ENCODE results near the gene SLC1A2. TPM values are rescaled to one million over a fixed set of nuclear protein-coding genes. Genes with fewer than 3 reads are reported as not detected.

Gene SLC1A2
- total RNA-seq, 2 experiments from 2014 or later = not detected

GRCh38 chr11:35308157-35308556 lies 111.2 kb downstream of the SLC1A2 start:
- ChIA-PET POLR2A (no interaction called here), CTCF (interaction anchor here (1.4 kb wide), 1 partner anchor 45 kb away, joined by 3 read pairs; no protein-coding TSS in a partner anchor)
- H3K4me1 Mint-ChIP-seq = peaks cover 16% of the 10 kb centered on the region
- peaks cover 3% of the 10 kb centered on the region for H3K9me3 Mint-ChIP-seq
- no peak overlapping the region for H3K27ac Mint-ChIP-seq
- no peak for DNase-seq
- H3K36me3 Mint-ChIP-seq (ENCODE audit: low read depth) = no peaks in the 10 kb centered on the region
- no peak overlapping the region for H3K4me3 Mint-ChIP-seq
- peaks cover 3% of the 10 kb centered on the region for H3K27me3 Mint-ChIP-seq

GRCh38 chr11:35307221-35307621 lies 112.1 kb downstream of the SLC1A2 start:
- Mint-ChIP-seq H3K27ac (no peak overlapping the region), H3K4me1 (peaks cover 14% of the 10 kb centered on the region), H3K36me3 (ENCODE audit: low read depth) (no peaks in the 10 kb centered on the region), H3K27me3 (peaks cover 3% of the 10 kb centered on the region), H3K4me3 (no peak overlapping the region), H3K9me3 (peaks cover 9% of the 10 kb centered on the region)
- ChIA-PET POLR2A (no interaction called here), CTCF (interaction anchor here (1.0 to 4.4 kb wide), 6 partner anchors 9 to 143 kb away, joined by 3 to 26 read pairs (median 4); no protein-coding TSS in a partner anchor)
- DNase-seq = no peak

GRCh38 chr11:35305670-35306382 lies 113.5 kb downstream of the SLC1A2 start:
- DNase-seq = peak; percentile 46
- CTCF ChIA-PET = interaction anchor here (0.8 to 4.4 kb wide), 11 partner anchors 10 to 142 kb away, joined by 3 to 26 read pairs (median 4); no protein-coding TSS in a partner anchor
- no peaks in the 10 kb centered on the region for H3K36me3 Mint-ChIP-seq (ENCODE audit: low read depth)
- peaks cover 14% of the 10 kb centered on the region for H3K4me1 Mint-ChIP-seq
- no peak overlapping the region for H3K4me3 Mint-ChIP-seq
- H3K27ac Mint-ChIP-seq = peak overlapping the region; percentile 47
- POLR2A ChIA-PET = interaction anchor here (0.6 kb wide), 1 partner anchor 377 kb away, joined by 3 read pairs; no protein-coding TSS in a partner anchor
- H3K9me3 Mint-ChIP-seq = peaks cover 9% of the 10 kb centered on the region
- H3K27me3 Mint-ChIP-seq = peaks cover 3% of the 10 kb centered on the region

- no peak overlapping the region for H3K4me3 Mint-ChIP-seq
- no peak overlapping the region for H3K27ac Mint-ChIP-seq
- H3K27me3 Mint-ChIP-seq = peaks cover 3% of the 10 kb centered on the region
- H3K4me1 Mint-ChIP-seq = peaks cover 14% of the 10 kb centered on the region
- DNase-seq = no peak
- ChIA-PET POLR2A (no interaction called here), CTCF (interaction anchor here (0.8 to 4.4 kb wide), 10 partner anchors 9 to 137 kb away, joined by 3 to 26 read pairs (median 4); no protein-coding TSS in a partner anchor)
- H3K36me3 Mint-ChIP-seq (ENCODE audit: low read depth) = no peaks in the 10 kb centered on the region
- H3K9me3 Mint-ChIP-seq = peaks cover 9% of the 10 kb centered on the region
Measured at GRCh38 chr11:35304900-35305460, 114.4 kb downstream of the SLC1A2 start.

GRCh38 chr11:35304386-35304775 lies 115.0 kb downstream of the SLC1A2 start:
- peaks cover 14% of the 10 kb centered on the region for H3K4me1 Mint-ChIP-seq
- no peak overlapping the region for H3K4me3 Mint-ChIP-seq
- no peaks in the 10 kb centered on the region for H3K36me3 Mint-ChIP-seq (ENCODE audit: low read depth)
- ChIA-PET CTCF (interaction anchor here (0.9 to 4.4 kb wide), 5 partner anchors 11 to 136 kb away, joined by 4 to 26 read pairs (median 5); no protein-coding TSS in a partner anchor), POLR2A (no interaction called here)
- peaks cover 9% of the 10 kb centered on the region for H3K9me3 Mint-ChIP-seq
- no peak for DNase-seq
- peaks cover 3% of the 10 kb centered on the region for H3K27me3 Mint-ChIP-seq
- no peak overlapping the region for H3K27ac Mint-ChIP-seq

- DNase-seq = no peak
- H3K4me1 Mint-ChIP-seq = peaks cover 14% of the 10 kb centered on the region
- CTCF ChIA-PET = interaction anchor here (0.9 to 4.4 kb wide), 2 partner anchors 12 to 16 kb away, joined by 4 to 26 read pairs; no protein-coding TSS in a partner anchor
- no peak overlapping the region for H3K27ac Mint-ChIP-seq
- H3K9me3 Mint-ChIP-seq = peaks cover 9% of the 10 kb centered on the region
- H3K36me3 Mint-ChIP-seq (ENCODE audit: low read depth) = no peaks in the 10 kb centered on the region
- POLR2A ChIA-PET = no interaction called here
- no peak overlapping the region for H3K4me3 Mint-ChIP-seq
- H3K27me3 Mint-ChIP-seq = peaks cover 3% of the 10 kb centered on the region
Measured at GRCh38 chr11:35303596-35304385, 115.6 kb downstream of the SLC1A2 start.

- DNase-seq = no peak
- ChIA-PET POLR2A (no interaction called here), CTCF (no interaction called here)
- H3K36me3 Mint-ChIP-seq (ENCODE audit: low read depth) = no peaks in the 10 kb centered on the region
- H3K4me1 Mint-ChIP-seq = peaks cover 14% of the 10 kb centered on the region
- no peaks in the 10 kb centered on the region for H3K27me3 Mint-ChIP-seq
- H3K9me3 Mint-ChIP-seq = peaks cover 9% of the 10 kb centered on the region
- no peak overlapping the region for H3K27ac Mint-ChIP-seq
- H3K4me3 Mint-ChIP-seq = no peak overlapping the region
Measured at GRCh38 chr11:35302398-35302797, 117.0 kb downstream of the SLC1A2 start.

GRCh38 chr11:35298369-35298768 lies 121.0 kb downstream of the SLC1A2 start:
- H3K27ac Mint-ChIP-seq = no peak overlapping the region
- DNase-seq = no peak
- peaks cover 7% of the 10 kb centered on the region for H3K9me3 Mint-ChIP-seq
- no peaks in the 10 kb centered on the region for H3K4me1 Mint-ChIP-seq
- H3K27me3 Mint-ChIP-seq = no peaks in the 10 kb centered on the region
- H3K4me3 Mint-ChIP-seq = no peak overlapping the region
- CTCF ChIA-PET = no interaction called here
- H3K36me3 Mint-ChIP-seq (ENCODE audit: low read depth) = no peaks in the 10 kb centered on the region
- POLR2A ChIA-PET = no interaction called here

GRCh38 chr11:35295751-35296150 lies 123.6 kb downstream of the SLC1A2 start:
- DNase-seq = no peak
- Mint-ChIP-seq H3K4me3 (no peak overlapping the region), H3K27me3 (no peaks in the 10 kb centered on the region), H3K27ac (no peak overlapping the region), H3K9me3 (no peaks in the 10 kb centered on the region), H3K36me3 (ENCODE audit: low read depth) (no peaks in the 10 kb centered on the region), H3K4me1 (peaks cover 8% of the 10 kb centered on the region)
- ChIA-PET POLR2A (no interaction called here), CTCF (interaction anchor here (0.6 to 1.4 kb wide), 4 partner anchors 10 to 65 kb away, joined by 3 to 7 read pairs (median 4); no protein-coding TSS in a partner anchor)

GRCh38 chr11:35293699-35294098 lies 125.7 kb downstream of the SLC1A2 start:
- POLR2A ChIA-PET = no interaction called here
- Mint-ChIP-seq H3K27ac (no peak overlapping the region), H3K27me3 (no peaks in the 10 kb centered on the region), H3K4me1 (peaks cover 17% of the 10 kb centered on the region), H3K36me3 (ENCODE audit: low read depth) (no peaks in the 10 kb centered on the region), H3K9me3 (no peaks in the 10 kb centered on the region), H3K4me3 (no peak overlapping the region)
- CTCF ChIA-PET = interaction anchor here (1.0 to 2.9 kb wide), 3 partner anchors 12 to 163 kb away, joined by 3 to 16 read pairs (median 5); no protein-coding TSS in a partner anchor
- no peak for DNase-seq

- no peak overlapping the region for H3K27ac Mint-ChIP-seq
- no peaks in the 10 kb centered on the region for H3K36me3 Mint-ChIP-seq (ENCODE audit: low read depth)
- no peak overlapping the region for H3K4me3 Mint-ChIP-seq
Measured at GRCh38 chr11:35293035-35293434, 126.3 kb downstream of the SLC1A2 start.

GRCh38 chr11:35292279-35292678 lies 127.1 kb downstream of the SLC1A2 start:
- H3K9me3 Mint-ChIP-seq = no peaks in the 10 kb centered on the region
- DNase-seq = no peak
- no peak overlapping the region for H3K4me3 Mint-ChIP-seq
- no peaks in the 10 kb centered on the region for H3K36me3 Mint-ChIP-seq (ENCODE audit: low read depth)
- ChIA-PET POLR2A (no interaction called here), CTCF (interaction anchor here (2.9 kb wide), 2 partner anchors 10 to 14 kb away, joined by 9 to 16 read pairs; no protein-coding TSS in a partner anchor)
- no peak overlapping the region for H3K27ac Mint-ChIP-seq
- H3K27me3 Mint-ChIP-seq = no peaks in the 10 kb centered on the region
- H3K4me1 Mint-ChIP-seq = peaks cover 17% of the 10 kb centered on the region

More at GRCh38 chr11:35293035-35293434, 126.3 kb downstream of the SLC1A2 start:
- H3K9me3 Mint-ChIP-seq = no peaks in the 10 kb centered on the region
- POLR2A ChIA-PET = no interaction called here
- H3K27me3 Mint-ChIP-seq = no peaks in the 10 kb centered on the region
- no peak for DNase-seq
- CTCF ChIA-PET = interaction anchor here (1.0 to 2.9 kb wide), 3 partner anchors 11 to 164 kb away, joined by 3 to 16 read pairs (median 9); no protein-coding TSS in a partner anchor
- peaks cover 17% of the 10 kb centered on the region for H3K4me1 Mint-ChIP-seq
